Stimulated activated CD4-positive, alpha-beta T cell treated with anti-CD3 and anti-CD28 coated beads, Interleukin-1b, Interleukin-23, amount 100 ng/mL, for 48 hours (primary cell): ENCODE data around the gene NDUFS7.
"Not testable (repeated sequence)": the region's sequence is repeated elsewhere in the genome, so short reads cannot be mapped to it uniquely, and the experiment has no call there.

Source experiments
- DNase-seq: peaks from one replicate; pipeline ENCODE4 v3.0.0-alpha.2; 2020

Gene NDUFS7

GRCh38 chr19:1418951-1419738 lies 35.4 kb downstream of the NDUFS7 start:
- DNase-seq: no peak

GRCh38 chr19:1420085-1420484 lies 36.4 kb downstream of the NDUFS7 start:
- not testable (repeated sequence) for DNase-seq

- no peak for DNase-seq
Measured at GRCh38 chr19:1420590-1420989, 36.9 kb downstream of the NDUFS7 start.

DNA sequence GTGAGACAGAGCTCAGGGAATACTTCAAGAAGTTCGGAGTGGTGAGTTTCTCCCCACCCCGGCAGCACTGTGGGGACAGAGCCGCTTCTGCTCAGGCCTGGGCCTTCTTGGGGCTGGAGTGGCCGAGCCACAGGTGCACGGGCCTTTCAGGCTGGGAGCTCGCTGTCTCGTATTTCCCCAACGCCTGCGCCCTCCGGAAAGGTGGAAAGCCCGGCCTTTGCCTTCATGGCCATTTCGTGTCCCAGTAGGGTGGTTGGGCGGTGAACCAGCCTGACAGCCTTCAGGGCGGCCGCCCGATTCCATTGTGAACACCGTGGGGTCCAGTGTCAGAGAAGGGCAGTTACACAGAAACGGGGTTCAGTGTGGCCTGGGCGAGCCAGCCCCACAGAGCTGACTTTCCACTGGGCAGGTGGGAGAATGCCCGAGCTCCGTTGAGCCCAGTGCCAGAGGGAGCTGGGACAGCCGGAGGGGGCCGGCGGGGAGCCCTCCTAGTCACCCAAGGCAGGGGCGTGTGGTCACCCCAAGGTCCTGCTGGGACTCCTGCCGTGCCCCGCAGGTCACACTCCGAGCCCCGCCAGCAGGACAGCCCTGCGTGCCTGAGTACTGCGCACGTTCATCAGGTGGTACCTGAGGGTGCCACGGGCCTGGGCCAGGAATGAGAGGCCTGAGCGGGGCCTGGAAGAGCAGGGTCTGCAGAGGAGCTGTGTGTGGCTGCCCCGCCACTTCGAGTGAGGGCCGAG lies 37.7 kb downstream of the NDUFS7 start:
- no peak for DNase-seq

DNA sequence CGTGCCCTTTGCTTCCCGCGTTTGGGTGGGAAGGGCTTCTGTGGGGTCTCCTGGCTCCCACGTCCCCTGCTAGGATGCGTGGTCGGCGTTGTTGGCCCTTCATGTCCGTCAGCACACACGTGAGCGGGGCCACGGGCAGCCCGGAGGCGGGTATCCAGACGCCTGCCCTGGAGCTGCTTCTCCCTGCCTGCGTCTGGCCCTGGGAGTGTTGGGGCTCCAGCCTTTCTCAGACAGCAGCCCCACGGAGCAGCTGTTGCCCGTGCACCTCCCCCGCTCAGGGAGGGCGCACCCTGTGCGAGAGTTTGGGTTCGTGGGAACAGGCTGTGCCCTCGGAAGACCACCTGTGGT lies 38.2 kb downstream of the NDUFS7 start:
- no peak for DNase-seq

GRCh38 chr19:1422360-1422759 lies 38.7 kb downstream of the NDUFS7 start:
- no peak for DNase-seq

GRCh38 chr19:1422943-1423342 lies 39.2 kb downstream of the NDUFS7 start:
- no peak for DNase-seq

DNA sequence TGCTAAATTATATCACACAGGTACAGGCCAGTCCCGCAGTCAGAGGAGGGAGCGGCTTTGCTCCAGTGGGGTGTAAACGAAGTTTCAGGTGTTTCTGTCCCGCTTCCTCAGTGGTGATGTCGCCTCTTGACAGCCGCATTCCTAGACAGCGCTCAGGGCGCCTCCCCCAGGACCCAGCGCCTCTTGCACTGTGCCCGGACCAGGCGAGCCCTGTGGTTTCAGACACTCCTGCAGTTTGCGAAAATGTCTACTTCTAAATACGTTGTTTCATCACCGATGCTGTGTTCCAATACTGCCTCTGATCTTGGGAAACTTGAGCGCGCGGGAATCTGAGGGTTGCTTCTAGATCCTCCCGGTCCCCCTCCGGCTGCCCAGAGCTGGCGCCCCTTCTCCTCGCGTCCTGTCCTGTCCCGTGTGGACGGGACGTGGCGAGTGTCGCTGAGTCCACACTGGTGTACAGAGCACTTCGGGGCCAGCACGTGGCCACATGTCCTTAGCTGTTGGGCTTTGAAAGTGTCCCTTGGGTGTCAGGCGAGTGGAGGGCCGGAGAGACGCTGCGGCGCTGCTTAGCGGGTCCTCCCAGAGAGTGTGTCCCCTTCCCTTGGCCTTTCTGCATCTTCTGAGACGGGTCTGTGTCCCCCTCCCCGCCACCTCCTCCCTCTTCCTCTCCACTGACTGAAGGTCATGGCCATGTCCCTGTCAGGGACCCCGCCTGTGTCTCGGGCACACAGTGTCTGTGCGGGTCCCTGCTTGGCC lies 39.9 kb downstream of the NDUFS7 start:
- no peak for DNase-seq

DNA sequence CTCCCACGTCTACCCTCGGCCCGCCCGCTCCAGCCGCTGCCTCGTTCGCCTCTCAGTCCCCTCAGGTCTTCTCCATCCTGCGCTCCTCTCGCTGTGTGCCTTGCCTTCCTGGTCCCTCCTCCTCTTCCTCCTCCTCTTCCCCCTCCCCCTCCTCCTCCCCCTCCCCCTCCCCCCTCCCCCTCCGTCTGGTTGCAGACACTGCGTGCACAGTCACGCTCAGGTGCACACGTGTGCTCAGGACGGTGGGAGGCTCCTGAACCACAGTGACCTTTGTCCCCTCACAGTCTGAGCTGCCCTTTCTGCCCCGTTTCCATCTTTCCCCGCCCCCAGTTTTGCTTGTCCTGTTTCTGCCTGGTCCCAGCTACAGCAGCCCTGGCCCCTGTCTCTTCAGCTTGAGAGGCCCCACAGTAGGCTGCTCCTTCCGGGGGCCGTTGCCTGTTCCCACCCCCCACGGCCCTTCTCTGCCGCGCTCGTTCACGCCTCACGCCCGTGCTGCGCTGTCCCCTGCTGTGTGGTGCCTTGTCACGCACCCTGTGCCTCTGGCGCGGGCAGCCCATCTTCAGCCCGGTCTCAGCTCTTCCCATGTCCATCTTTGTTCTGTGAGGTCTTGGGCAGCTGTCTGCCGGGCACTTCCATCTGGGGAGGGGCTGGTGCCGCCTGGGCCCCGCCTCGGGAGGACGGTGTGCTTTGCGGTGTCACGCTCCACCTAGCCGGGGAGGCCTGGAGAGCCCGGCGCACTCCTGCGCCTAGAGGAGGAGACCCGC lies 40.7 kb downstream of the NDUFS7 start:
- no peak for DNase-seq

DNA sequence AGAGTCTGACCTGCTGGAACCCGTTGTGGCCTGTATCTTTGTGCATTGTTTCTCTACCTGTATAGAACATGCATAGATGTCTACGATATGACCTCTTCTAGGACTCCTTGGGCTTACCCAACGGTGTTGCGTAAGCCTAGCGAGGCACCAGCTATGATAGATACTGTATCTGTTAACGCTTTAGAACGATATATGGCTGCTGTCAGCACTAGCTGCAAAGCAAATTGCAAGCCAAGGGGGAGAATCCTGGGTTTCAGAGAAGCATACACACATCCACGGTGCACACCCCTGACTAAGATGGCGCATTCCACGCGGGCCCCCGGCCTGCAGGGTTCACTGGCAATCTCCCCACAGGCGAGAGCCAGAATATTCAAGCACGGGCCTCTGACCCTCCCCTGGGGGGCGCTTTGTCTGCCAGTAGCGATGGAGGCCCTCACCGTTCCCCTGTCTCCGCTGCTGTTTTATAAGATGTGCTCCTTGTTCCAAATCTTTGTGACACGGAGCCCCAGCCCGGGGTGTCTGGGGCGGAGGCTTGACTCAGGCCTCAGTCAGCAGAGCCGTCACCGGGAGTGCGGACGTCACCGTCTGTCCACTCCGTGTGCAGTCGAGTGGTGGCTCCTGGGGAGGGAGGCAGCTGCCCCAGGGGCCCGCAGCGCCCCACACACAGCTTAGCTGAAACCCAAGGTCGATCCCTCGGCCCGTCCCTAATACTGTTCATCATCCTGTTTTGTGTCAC lies 41.6 kb downstream of the NDUFS7 start:
- DNase-seq: no peak

DNA sequence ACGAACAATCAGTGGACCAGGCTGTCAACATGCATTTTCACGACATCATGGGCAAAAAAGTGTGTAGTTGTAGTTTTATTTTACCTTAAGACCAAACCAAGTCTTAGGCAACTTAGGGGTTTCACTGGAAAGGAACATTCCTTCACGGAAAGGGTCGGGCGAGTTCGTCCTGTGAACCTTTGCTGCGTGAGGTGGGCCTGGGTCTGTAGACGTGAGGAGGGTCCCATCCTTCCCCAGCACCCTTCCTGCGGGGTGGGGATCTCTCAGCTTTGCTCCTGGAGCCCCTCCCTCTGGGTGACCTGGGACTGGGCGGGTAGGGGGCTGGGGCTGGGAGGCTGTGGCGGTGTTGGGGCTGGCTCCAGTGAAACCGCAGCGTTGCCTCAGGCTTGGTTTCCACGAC lies 42.2 kb downstream of the NDUFS7 start:
- no peak for DNase-seq

- DNase-seq: no peak
Measured at GRCh38 chr19:1426736-1427135, 43.0 kb downstream of the NDUFS7 start.

DNA sequence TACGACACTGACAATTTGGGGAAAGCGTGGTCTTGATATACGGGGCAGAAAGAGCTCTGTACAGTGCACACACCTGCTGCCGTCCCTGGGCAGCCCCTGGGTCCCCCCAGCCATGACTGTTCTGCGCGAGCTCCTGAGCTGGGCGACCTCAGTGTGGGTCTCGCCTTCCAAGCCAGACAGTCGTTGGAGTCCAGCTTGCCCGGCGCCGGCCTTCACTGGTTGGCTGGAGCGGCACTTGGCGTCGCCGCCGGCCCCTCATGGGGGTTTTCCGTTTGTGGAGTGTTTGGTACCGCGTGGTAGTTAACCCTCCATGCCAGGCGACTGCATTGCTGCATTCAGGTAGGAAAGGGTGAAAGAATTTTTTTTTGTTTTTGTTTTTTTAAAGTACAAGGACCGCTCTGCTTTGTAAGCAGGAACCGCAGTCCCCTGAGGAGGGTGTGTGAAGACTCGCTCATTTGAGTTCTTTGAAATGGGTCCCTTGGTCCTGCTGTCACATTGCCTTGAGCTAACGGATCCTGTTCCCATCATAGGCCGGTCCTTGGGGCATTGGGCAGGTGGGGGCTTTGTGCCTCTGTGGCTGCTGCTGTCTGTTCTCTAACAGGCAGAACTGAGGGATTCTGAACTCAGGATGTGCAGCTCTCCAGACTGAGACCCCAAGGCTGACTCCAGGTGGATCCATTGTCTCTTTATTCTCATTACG lies 43.7 kb downstream of the NDUFS7 start:
- no peak for DNase-seq

DNA sequence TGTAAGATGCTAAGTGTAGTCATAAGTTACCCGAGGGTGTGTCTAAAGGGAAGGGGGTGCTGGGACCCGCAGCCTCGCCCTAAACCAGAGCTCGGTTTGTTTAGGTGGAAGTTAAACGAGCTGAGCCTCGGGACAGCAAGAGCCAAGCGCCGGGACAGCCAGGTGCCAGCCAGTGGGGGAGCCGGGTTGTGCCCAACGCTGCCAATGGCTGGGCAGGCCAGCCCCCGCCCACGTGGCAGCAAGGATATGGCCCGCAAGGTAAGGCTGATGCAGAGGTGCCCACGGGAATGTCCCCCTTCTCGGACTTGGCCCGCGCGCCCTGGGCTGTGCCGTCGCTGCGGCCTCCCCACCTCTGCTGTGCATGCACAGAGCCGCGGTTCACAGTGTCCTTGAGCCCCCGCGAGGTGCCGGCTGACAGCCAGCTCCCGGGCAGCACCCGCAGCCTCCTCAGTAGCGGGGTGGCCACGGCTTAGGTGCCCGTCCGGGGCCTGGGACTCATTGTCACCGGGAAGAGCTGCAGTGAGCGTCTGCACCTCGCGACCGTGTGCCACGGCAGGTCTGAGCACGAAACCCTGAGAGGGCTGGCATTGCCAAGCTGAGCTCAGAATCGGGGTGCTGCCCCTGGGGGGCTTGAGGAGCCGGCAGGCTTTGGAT lies 45.2 kb downstream of the NDUFS7 start:
- DNase-seq: no peak

- no peak for DNase-seq
Measured at GRCh38 chr19:1429750-1430149, 46.0 kb downstream of the NDUFS7 start.

DNA sequence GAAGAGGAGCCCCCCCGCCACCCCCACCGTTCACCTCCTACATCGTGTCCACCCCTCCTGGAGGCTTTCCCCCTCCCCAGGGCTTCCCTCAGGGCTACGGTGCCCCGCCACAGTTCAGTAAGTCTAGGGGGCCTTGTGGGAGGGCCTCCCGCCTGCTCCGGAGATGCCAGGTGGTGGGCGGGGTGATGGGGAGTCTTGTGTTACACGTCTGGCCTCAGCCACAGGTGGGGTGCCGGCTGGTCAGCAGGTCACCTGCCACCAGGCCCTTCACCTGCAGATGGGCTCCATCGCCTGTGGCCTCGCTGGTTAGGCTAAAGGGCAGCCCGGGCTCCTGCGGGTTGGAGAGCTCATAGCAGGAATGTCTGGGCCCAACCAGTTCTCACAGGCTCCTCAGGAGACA lies 46.5 kb downstream of the NDUFS7 start:
- no peak for DNase-seq

DNA sequence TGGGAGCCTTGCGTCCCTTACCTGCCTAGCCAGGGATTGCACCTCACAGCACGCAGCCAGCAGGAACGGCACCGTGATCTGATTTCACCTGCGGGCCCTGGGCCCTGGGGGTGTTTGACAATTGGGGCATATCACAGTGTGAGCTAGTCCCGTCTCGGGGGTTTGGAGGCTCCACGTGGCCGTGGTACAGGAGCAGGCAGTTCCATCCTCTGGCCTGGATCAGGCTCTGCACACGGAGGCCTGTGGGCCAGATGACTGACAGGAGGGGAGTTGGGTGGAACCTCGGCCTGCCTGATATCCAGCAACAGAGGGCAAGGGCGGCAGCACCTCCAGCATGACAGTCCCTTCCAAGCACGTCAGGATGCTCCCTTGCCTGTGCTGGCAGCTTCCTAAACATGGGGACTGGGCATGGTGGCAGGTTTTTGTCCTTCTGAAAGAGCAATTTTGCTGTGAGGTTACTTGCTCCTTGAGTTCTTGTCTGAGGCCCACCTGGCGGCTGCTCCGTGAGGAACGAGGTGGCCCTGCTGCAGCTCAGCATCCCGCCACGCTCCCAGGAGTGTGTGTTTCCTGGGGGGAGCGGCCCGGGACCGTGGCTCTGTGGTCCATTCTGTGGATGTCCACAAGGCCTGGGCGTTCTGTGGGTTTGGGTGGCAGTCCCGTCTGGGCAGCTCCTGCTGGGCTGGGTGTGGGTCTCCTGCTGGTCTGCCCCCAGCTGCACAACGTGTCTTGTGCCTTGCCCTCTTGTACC lies 48.2 kb downstream of the NDUFS7 start:
- DNase-seq: no peak

DNA sequence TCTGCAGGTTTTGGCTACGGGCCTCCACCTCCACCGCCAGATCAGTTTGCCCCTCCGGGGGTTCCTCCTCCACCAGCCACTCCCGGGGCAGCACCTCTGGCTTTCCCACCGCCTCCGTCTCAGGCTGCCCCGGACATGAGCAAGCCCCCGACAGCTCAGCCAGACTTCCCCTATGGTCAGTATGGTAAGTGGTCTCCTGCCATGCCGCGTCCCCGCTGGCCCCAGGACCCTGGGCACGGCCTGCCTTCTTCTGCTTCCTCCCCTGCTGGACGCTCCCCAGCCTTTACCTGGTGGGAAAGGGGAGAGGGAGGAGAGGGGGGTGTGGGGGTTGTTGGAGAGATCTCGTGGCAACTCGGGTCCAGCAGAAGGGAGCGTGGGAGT lies 48.8 kb downstream of the NDUFS7 start:
- DNase-seq: no peak

DNA sequence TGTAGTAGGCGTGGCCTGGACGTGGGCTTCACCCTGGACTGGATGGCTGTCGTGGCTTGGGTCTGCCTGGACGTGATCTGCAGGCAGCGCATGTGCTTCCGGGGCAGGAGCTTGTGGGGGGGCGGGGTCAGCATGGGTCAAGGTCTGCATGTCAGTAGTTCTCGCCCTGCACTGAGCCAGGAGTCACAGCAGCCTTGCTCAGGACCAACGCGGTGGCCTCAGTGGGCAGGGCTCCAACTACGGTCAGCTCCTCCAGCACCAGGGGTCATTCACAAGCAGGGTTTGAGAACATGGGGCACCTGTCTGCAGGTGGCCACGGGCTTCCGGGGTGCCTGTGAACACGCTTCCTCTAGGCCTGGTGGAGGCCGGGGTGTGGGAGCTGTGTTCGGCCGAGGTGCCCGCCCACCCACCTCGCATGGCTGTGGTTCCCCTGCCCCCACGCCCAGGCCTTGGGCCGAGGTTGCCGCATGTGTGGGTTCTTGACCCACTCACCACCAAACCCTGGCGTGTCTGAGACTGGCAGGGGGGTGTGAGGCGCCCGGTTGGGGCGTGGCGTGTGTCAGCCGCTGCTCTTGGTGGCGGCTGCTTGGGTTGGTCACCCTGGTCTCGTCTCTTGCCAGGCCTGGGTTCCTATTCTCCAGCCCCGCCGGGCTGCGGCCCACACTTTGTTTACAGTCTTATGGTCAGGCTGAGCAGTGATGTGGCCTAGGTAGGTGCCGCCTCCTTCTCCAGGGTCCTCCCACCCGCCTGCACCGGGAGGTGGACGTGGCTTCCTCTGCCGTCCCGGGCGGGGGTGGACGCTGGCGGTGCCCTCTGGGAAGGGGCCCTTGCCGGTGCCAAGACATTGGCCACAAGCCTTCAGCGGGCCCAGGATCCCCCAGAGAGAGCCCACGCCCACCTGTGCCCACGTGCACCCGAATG lies 49.7 kb downstream of the NDUFS7 start:
- DNase-seq: no peak
